Measurements from ENCODE around the gene CCL23. TPM values are rescaled to one million over a fixed set of nuclear protein-coding genes. Genes with fewer than 3 reads are reported as not detected.

CCL23 gene
- total and polyA plus RNA-seq, 9 of the 15 experiments (the other 6 are each of a cell fraction or from before 2014, with no cell fraction given), result not detected

DNA sequence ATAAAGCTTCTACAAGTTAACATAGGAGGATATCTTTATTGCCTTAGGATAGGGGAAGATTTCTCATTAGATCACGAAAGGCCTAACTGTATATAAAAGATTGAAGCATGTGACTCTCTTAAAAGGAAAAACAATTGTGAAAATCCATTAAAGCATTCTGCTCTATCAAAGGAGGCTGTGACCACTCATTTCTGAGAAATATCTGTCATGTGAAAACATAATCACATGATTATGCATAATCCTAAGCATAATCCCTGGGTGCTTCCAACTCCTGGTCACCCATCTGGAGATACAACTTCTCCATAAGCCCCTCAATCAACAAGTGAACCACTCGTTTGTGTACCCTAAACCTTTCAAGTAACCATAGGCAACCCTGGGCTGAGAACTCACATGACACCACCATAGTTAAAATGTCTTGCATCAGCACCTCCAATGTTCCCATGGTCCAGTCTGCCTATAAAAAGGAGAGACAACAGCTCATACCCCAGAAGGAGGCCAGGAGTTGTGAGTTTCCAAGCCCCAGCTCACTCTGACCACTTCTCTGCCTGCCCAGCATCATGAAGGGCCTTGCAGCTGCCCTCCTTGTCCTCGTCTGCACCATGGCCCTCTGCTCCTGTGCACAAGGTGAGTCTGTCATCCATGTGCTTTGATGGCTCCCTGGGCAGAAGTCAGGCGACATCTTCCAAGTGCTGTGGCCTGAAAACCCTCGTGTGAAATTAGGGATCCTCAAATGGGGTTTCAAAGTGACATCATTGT is 46.2 kb upstream of the CCL23 start, which contains the start of gene CCL18 (continued):
- TF ChIP-seq MGA (IDR thresholded peaks at IDR 0.05), result no peak
- TF ChIP-seq, protein P1, sequence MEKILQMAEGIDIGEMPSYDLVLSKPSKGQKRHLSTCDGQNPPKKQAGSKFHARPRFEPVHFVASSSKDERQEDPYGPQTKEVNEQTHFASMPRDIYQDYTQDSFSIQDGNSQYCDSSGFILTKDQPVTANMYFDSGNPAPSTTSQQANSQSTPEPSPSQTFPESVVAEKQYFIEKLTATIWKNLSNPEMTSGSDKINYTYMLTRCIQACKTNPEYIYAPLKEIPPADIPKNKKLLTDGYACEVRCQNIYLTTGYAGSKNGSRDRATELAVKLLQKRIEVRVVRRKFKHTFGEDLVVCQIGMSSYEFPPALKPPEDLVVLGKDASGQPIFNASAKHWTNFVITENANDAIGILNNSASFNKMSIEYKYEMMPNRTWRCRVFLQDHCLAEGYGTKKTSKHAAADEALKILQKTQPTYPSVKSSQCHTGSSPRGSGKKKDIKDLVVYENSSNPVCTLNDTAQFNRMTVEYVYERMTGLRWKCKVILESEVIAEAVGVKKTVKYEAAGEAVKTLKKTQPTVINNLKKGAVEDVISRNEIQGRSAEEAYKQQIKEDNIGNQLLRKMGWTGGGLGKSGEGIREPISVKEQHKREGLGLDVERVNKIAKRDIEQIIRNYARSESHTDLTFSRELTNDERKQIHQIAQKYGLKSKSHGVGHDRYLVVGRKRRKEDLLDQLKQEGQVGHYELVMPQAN (IDR thresholded peaks at IDR 0.05; ENCODE audit: borderline replicate concordance), result no peak
- no peak for TF ChIP-seq GATAD2B (IDR thresholded peaks at IDR 0.05; ENCODE audit: borderline replicate concordance)
- TF ChIP-seq SAP30 (IDR thresholded peaks at IDR 0.05; ENCODE audit: borderline replicate concordance, insufficient read depth, low read depth, low read length, poor library complexity, severe bottlenecking), result no peak
- TF ChIP-seq HMG20B (CRISPR knock-in tag; IDR thresholded peaks at IDR 0.05), result no peak
- TF ChIP-seq ZNF263 (CRISPR knock-in tag; IDR thresholded peaks at IDR 0.05; ENCODE audit: borderline replicate concordance), result no peak
- TF ChIP-seq BCOR (IDR thresholded peaks at IDR 0.05), result no peak
- no peak for TF ChIP-seq WHSC1 (IDR thresholded peaks at IDR 0.05; ENCODE audit: low read length)
- TF ChIP-seq MYC (IDR thresholded peaks at IDR 0.05; ENCODE audit: low read depth, low read length), result no peak
- no peak for TF ChIP-seq MYC (CRISPR knock-in tag; IDR thresholded peaks at IDR 0.05; ENCODE audit: borderline replicate concordance, low read depth)
- TF ChIP-seq KHSRP (IDR thresholded peaks at IDR 0.05), result no peak
- no peak for TF ChIP-seq KAT8 (IDR thresholded peaks at IDR 0.05; ENCODE audit: low read depth)
- no peak for TF ChIP-seq ELK1 (CRISPR knock-in tag; IDR thresholded peaks at IDR 0.05)
- TF ChIP-seq MAFK (IDR thresholded peaks at IDR 0.05; ENCODE audit: low read length), result no peak
